T-helper 1 cell treated with Interleukin-12 subunit alpha and Interleukin-12 subunit beta and Interleukin-4 antibody, amounts not matched to agents 30 μg/mL and 1 μg/mL, for 36 hours (primary cell): Measurements from ENCODE around the gene GPT2.

Experiments used
- H3K27ac Mint-ChIP-seq: one replicate; pipeline ENCODE4 v1.8.0; 2021; ENCODE audit warnings: mild to moderate bottlenecking, mixed read lengths
- H3K27me3 Mint-ChIP-seq: one replicate; pipeline ENCODE4 v1.8.0; 2021; ENCODE audit warnings: low read depth, mixed read lengths
- H3K36me3 Mint-ChIP-seq: one replicate; pipeline ENCODE4 v1.8.0; 2021; ENCODE audit warnings: low read depth, mixed read lengths
- H3K4me1 Mint-ChIP-seq: one replicate; pipeline ENCODE4 v1.8.0; 2021; ENCODE audit warnings: low read depth, mixed read lengths
- H3K4me3 Mint-ChIP-seq: one replicate; pipeline ENCODE4 v1.8.0; 2021; ENCODE audit warnings: mild to moderate bottlenecking, moderate library complexity, mixed read lengths
- H3K9me3 Mint-ChIP-seq: one replicate; pipeline ENCODE4 v1.8.0; 2021; ENCODE audit warnings: mixed read lengths

GPT2 gene, protein sequence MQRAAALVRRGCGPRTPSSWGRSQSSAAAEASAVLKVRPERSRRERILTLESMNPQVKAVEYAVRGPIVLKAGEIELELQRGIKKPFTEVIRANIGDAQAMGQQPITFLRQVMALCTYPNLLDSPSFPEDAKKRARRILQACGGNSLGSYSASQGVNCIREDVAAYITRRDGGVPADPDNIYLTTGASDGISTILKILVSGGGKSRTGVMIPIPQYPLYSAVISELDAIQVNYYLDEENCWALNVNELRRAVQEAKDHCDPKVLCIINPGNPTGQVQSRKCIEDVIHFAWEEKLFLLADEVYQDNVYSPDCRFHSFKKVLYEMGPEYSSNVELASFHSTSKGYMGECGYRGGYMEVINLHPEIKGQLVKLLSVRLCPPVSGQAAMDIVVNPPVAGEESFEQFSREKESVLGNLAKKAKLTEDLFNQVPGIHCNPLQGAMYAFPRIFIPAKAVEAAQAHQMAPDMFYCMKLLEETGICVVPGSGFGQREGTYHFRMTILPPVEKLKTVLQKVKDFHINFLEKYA

DNA sequence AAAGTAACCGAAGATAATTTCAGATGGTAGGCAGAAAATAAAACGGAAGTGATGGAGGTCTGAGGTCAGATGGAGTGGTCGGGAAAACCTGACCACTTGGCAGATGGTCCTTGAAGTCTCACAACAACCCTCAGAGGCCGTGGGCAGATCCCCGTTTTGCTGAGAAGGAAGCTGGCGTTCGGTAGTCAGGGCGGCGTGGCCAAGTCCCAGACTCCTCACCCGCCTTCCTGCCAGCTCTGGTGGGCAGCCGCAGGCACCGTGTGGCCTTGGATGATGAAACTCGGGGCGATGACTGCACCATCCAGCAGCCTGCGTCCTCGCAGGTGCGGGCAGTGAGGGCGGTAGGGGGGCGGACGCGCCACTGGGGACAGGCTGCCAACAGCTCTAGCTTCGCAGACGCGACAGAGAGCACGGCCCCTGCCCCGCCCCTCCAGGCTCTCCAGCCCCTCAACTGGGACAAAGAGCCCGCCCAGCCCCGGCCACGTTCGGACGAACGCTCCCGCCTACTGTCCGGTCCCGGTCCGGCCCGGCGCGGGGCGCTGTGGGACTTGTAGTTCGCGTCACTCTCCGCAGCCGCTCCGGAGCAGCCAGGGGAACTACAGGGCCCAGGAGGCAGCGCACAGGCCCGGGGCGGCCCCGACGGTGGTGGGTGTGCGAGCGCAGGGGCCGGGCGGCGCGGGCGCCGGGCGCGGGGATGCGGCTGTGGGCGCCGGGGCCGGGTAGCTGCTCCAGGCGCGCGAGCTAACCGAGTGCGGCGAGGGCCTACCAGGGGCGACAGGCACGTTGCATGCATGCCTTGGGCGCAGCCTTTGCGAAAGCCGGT is at the start of gene GPT2:
GPT2 (plus strand) TSS at position 673 of the 823 bp plus-strand sequence. CDS start 354 bp downstream, outside the sequence.
- Mint-ChIP-seq H3K4me1 (peaks cover 18% of the 10 kb centered on the region), H3K4me3 (peak within 1 kb of the TSS; percentile 87), H3K9me3 (no peaks in the 10 kb centered on the region), H3K27me3 (peaks cover 27% of the 10 kb centered on the region), H3K36me3 (no peaks in the 10 kb centered on the region), H3K27ac (peak within 1 kb of the TSS; percentile 85)

DNA sequence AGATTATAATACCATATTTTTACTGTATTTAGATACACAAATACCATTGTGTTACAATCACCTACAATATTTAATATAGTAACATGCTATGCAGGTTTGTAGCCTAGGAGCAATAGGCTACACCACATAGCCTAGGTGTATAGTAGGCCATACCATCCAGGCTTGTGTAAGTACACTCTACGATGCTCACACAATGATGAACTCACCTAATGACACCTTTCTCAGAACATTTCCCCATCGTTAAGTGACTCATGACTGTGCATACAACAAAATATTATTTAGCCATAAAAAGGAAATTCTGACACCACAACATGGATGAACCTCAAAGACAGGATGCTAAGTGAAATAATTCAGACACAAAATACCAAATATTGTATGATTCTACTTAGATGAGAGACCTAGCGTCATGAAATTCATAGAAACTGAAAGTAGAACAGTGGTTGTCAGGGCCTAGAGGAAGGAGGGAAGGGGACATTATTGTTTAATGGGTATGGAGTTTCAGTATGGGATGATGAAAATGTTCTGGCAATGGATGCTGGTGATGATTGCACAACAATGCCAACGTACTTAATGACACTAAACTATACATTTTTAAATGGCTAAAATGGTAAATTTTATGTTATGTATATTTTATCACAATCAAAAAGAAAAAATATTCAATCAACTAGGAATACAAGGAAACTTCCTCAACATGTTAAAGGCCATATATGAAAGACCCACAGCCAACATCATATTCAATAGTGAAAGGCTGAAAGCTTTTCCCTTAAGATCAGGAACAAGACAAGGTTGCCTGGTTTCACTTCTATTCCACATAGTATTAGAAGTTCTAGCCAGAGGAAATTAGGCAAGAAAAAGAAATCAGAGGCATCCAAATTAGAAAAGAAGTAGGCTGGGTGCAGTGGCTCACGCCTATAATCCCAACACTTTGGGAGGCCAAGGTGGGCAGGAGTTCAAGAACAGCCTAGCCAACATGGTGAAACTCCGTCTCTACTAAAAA is 47.3 kb upstream of the GPT2 start:
- no peak overlapping the region for H3K27ac Mint-ChIP-seq
- H3K27me3 Mint-ChIP-seq = peaks cover 19% of the 10 kb centered on the region
- H3K4me1 Mint-ChIP-seq = peaks cover 4% of the 10 kb centered on the region
- H3K36me3 Mint-ChIP-seq = no peaks in the 10 kb centered on the region
- H3K9me3 Mint-ChIP-seq = no peaks in the 10 kb centered on the region
- H3K4me3 Mint-ChIP-seq = no peak overlapping the region

DNA sequence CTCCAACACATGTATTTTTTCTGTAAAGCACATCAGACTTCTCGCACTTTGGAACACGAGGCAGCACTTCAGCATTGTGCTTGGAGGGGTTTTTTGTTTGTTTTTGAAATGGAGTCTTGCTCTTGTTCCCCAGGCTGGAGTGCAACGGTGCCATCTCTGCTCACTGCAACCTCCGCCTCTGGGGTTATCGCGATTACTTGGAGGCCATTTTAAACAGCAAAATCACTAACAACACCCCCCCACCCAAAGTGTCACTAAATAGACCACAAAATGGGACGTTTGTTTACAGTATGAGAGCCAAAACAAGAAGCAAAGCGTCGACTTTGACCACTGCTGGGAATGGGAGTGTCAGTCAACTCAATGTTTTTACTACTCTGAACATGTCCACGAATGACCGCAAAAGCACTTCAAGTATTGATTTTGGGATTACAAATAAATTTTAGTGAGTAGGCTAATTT is 44.1 kb upstream of the GPT2 start:
- Mint-ChIP-seq H3K9me3 (peaks cover 3% of the 10 kb centered on the region), H3K4me1 (peaks cover 4% of the 10 kb centered on the region), H3K27ac (no peak overlapping the region), H3K36me3 (peaks cover 2% of the 10 kb centered on the region), H3K4me3 (no peak overlapping the region), H3K27me3 (peaks cover 8% of the 10 kb centered on the region)

DNA sequence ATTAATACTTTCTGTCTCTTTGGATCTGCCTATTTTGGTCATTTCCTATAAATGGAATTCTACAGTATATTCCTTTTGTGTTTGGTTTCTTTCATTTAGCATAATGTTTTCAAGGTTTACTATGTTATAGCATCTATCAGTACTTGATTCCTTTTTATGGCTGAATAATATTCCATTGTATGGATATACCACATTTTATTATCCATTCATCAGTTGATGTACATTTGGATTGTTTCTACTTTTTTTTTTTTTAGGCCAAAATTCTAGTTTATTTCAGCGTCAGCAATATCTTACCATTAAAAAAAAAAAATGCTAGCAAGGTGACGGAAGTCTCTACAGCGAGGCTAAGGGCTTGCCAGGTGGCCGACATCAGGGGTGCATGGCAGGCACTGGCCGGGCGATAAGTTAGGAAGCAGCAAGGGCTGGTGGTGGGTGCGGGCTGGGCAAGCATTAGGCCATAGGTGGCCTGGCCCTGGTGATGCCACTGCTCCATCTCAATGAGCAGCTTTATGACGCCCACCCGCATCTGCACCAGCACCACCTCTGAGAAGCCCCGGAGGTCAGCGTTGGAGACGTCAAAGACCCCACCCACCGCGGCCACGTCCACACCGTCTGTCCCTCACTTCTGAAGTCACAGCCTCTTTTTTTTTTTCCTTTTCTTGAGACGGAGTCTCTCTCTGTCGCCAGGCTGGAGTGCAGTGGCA is 41.8 kb upstream of the GPT2 start:
- no peak overlapping the region for H3K27ac Mint-ChIP-seq
- H3K4me1 Mint-ChIP-seq = no peaks in the 10 kb centered on the region
- H3K9me3 Mint-ChIP-seq = peaks cover 3% of the 10 kb centered on the region
- H3K4me3 Mint-ChIP-seq = no peak overlapping the region
- peaks cover 6% of the 10 kb centered on the region for H3K27me3 Mint-ChIP-seq
- peaks cover 2% of the 10 kb centered on the region for H3K36me3 Mint-ChIP-seq

DNA sequence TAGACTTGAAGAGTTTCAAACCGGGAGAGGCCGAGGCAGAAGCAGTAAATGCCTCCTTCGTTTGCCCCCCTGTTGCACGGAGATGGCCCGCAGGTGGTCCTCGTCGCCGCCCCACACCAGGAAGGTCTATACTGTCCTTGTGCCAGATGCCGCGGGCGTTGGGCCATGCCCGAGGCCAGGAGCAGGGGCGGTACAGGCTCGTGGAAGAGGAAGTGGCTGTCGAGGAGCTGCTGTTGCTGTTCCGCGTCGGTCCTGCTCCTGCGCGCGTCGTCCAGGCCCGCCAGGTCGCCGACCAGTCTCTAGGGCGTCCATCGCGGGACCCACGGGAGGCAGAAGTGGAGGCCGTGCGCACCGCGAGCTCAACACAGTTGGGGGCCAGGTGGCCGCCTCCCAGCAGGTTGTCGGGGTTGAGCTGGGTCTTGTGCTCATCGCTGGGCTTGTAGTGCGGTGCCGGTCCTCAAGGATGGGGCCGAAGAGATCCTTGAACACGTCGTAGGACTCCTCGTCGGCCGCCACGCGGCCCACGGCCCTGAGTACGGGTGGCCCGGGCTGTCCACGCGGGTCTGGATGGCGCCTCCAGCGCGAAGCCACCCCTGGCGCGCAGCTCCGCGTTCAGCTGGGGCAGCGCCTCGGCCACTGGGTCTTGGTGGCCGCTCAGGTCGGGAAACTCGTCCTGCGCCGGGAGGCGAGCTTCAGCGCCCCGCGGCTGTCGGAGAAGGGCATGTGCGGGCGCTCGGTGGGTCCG is 40.1 kb upstream of the GPT2 start:
- H3K27me3 Mint-ChIP-seq = peaks cover 8% of the 10 kb centered on the region
- no peaks in the 10 kb centered on the region for H3K4me1 Mint-ChIP-seq
- peaks cover 3% of the 10 kb centered on the region for H3K9me3 Mint-ChIP-seq
- H3K36me3 Mint-ChIP-seq = peaks cover 2% of the 10 kb centered on the region
- no peak overlapping the region for H3K4me3 Mint-ChIP-seq
- no peak overlapping the region for H3K27ac Mint-ChIP-seq

DNA sequence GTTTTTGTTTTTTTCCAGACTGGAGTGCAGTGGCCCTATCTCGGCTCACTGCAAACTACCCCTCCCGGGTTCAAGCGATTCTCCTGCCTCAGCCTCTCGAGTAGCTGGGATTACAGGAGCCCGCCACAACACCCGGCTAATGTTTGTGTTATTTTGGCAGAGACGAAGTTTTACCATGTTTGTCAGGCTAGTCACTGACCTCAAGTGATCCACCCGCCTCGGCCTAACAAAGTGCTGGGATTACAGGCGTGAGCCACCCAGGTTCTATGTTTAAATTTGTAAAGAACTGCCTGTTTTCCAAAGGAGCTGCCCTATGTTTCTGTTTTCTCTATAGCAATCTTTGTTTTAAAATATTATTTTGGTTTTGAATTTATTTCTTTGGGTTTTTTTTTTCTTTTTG is 39.4 kb upstream of the GPT2 start:
- peaks cover 3% of the 10 kb centered on the region for H3K9me3 Mint-ChIP-seq

DNA sequence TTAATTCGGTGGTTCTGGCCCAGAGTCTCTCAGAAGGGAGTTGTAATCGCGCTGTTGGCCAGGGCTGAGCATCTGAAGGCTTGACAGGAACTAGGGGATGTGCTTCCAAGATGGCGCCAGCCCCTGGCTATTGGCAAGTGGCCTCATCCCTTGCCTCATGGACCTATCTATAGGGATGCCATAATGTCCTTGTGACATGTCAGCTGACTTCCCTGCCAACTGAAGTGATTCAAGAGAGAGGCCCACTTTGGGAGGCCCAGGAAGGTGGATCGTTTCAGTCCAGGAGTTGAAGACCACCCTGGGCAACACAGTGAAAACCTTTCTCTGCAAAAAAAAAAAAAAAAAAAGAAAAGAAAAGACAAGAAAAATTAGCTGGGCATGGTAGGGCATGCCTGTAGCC is 38.2 kb upstream of the GPT2 start:
- Mint-ChIP-seq H3K4me3 (no peak overlapping the region), H3K27me3 (peaks cover 11% of the 10 kb centered on the region), H3K9me3 (peaks cover 3% of the 10 kb centered on the region), H3K27ac (no peak overlapping the region), H3K4me1 (peaks cover 2% of the 10 kb centered on the region), H3K36me3 (peaks cover 2% of the 10 kb centered on the region)

More for the DNA sequence above, 39.4 kb upstream of the GPT2 start:
- Mint-ChIP-seq H3K27ac (no peak overlapping the region), H3K27me3 (peaks cover 14% of the 10 kb centered on the region), H3K36me3 (peaks cover 2% of the 10 kb centered on the region), H3K4me1 (no peaks in the 10 kb centered on the region), H3K4me3 (no peak overlapping the region)

DNA sequence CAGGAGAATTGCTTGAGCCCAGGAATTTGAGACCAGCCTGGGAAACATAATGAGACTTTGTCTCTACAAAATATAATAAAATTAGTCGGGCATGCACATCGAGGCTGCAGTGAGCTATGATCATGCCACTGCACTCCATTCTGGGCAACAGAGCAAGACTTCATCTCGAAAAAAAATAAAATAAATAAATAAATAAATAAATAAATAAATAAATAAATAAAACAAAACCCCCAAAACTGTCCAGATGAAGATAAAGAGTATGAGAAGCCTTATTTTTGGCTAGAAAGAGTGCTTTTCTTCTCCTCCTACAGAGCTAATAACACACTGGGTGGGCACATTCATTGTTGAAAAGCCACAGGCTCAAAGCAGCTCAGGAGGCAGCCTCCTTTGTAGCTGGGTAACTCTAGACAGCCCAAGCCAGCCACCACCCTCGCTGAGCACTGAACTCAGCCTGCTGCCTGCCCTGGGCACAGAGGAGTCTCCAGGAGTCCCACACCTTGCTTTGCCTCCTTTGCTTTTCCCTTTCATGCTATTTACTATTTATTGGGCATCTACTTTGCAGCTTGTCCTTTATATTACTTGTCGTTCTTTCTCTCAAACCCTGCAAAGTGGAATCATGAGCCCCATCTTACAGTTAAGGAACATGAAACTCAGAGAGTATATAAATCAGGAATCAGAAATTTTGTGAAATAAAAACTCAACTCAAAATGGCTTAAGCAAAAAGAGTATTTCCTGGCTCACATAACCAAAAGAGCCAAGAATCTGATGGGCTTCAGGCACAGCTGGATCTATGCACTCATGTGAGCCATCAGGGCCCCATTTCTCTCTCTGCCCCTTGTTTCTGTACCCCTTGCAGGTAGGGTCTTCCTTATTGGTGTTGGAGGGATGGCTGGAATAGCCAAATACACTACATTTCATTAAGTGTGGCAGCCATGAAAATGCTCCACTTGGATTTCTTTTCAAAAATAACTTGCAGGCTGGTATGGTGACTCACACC is 35.1 kb upstream of the GPT2 start:
- H3K36me3 Mint-ChIP-seq = no peaks in the 10 kb centered on the region
- no peaks in the 10 kb centered on the region for H3K9me3 Mint-ChIP-seq
- no peak overlapping the region for H3K27ac Mint-ChIP-seq
- peaks cover 2% of the 10 kb centered on the region for H3K4me1 Mint-ChIP-seq
- H3K4me3 Mint-ChIP-seq = no peak overlapping the region
- peaks cover 9% of the 10 kb centered on the region for H3K27me3 Mint-ChIP-seq

DNA sequence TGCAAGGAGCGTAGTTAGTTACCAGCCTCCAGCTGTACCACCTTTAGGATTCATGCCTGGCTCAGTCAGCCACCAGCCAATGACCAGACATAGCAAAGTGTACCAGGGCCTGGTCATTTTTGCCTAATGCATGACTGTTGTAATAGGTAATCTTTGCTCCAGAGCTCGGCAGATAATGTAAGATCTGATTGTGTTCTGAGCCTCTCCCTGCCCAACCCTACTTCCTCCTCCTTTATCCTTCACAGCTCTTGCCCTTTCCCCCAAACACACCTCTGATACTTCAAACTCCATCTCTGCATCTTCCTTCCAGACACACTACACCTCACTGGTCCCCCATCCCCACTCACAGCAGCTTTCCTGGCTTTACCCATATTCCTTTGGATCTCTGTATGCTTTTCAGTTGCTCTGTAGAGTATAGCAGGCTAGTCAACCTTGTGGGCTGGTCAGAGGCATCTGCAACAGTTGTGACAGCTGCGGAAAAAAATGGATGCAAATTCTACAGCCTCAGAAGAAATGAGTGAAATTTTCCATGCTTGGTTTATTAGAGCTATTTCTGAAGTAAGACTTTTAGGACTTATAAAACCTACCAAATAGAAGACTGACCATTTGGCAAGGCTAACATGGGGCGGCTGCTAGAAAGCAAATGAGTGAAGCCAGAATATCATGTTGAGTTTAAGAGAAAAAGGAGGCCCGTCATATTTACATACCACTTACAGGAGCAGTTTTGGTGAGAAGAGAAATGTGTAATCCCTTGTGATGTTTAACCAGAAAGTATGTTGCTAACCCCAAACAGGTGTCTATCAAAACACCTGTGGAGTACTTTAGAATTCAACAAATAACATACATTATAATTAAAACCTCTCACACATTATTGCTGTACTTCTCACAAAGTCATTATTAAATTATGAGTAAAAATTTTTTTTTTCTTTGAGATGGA is 33.3 kb upstream of the GPT2 start:
- H3K27ac Mint-ChIP-seq = no peak overlapping the region
- H3K36me3 Mint-ChIP-seq = no peaks in the 10 kb centered on the region
- no peak overlapping the region for H3K4me3 Mint-ChIP-seq
- H3K9me3 Mint-ChIP-seq = no peaks in the 10 kb centered on the region
- peaks cover 2% of the 10 kb centered on the region for H3K4me1 Mint-ChIP-seq
- H3K27me3 Mint-ChIP-seq = peaks cover 9% of the 10 kb centered on the region

DNA sequence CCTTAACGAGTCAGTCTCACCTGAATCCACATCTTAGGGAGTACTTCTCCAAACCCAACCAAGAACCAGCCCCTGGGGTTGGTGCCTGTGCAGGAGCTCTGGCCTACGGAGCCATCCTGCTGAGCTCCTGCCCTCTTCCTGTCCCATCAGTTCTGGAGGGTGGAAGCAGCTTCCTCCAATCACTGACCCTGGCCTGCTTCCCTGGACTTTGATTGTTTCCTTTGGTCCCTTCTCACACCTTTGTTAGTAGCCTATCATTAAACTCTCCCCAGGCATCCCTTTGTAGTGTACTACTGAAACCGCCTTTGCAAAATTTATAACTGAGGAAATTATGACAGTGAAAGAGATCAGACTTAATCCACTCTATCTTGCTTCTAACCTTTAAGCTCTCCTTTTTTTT is 32.0 kb upstream of the GPT2 start:
- Mint-ChIP-seq H3K27ac (no peak overlapping the region), H3K4me3 (no peak overlapping the region), H3K4me1 (peaks cover 2% of the 10 kb centered on the region), H3K36me3 (no peaks in the 10 kb centered on the region), H3K27me3 (peaks cover 9% of the 10 kb centered on the region), H3K9me3 (no peaks in the 10 kb centered on the region)

DNA sequence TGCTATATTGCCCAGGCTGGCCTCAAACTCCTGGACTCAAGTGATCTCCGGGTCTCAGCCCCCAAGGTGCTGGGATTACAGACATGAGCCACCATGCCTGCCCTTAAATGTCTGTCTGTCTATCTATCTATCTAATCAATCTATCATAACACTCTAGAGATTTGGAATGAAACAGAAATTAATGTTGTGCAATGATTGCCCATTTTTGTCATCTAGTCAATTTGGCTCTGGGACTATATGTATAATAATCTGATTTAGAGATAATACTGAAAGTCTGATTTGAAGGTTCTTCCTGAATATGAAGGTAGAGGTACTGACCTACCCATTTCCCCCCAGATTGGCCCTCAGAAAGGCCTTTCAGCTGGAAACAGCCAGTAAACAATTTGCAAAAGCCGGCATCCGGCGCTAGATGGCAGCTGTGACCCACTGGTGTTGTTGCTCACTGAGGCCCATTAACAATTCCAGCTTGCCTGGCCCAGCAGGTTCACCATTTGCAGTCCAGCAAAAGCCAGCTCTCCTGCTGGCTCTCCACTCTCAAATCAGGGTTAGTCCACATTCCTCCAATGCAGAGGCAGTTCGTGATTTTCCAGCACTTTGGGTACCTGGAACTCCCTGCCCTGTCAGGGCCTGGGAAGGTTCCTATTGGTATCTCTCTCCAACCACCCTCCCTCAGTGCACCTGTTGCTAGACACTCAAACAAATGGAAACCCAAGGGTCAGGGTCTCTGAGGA is 30.3 kb upstream of the GPT2 start:
- H3K36me3 Mint-ChIP-seq = no peaks in the 10 kb centered on the region
- H3K4me3 Mint-ChIP-seq = no peak overlapping the region
- H3K27me3 Mint-ChIP-seq = peaks cover 9% of the 10 kb centered on the region
- H3K4me1 Mint-ChIP-seq = peaks cover 2% of the 10 kb centered on the region
- no peaks in the 10 kb centered on the region for H3K9me3 Mint-ChIP-seq
- no peak overlapping the region for H3K27ac Mint-ChIP-seq
